CD8-positive, alpha-beta memory T cell (primary cell): ENCODE data around the gene ZNF652. TPM values are rescaled to one million over a fixed set of nuclear protein-coding genes. Genes with fewer than 3 reads are reported as not detected.

Experiments
- CTCF ChIA-PET: fragments of 350-600 bp; sonication (Branson Sonifier 250); formaldehyde crosslinking; loops from one replicate; lab custom pipeline; 2021; ENCODE audit warnings: antibody characterized with exemption; lab: Charles Lee
- POLR2A ChIA-PET: fragments of 350-600 bp; sonication (Branson Sonifier 250); formaldehyde crosslinking; loops from one replicate; lab custom pipeline; 2021; ENCODE audit warnings: antibody characterized with exemption; lab: Charles Lee
- DNase-seq, 5 donors: peaks; one replicate each; pipeline versions ENCODE4 v3.0.0 to v3.0.0-alpha.2; 2020 to 2022; ENCODE audit warnings: mixed read lengths in 1 of 5
- H3K27ac ChIP-seq: one replicate; pipeline ENCODE4 v1.7.0; 2013; ENCODE audit warnings: low read depth, mild to moderate bottlenecking, low read length, moderate library complexity
- H3K27me3 ChIP-seq: 2 replicates; pipeline ENCODE4 v1.7.0; 2013; ENCODE audit warnings: low read length, mild to moderate bottlenecking; ENCODE audit not compliant: insufficient read depth, poor library complexity, severe bottlenecking
- H3K36me3 ChIP-seq: 2 replicates; pipeline ENCODE4 v1.7.0; 2013; ENCODE audit warnings: mild to moderate bottlenecking, low read length, moderate library complexity; ENCODE audit not compliant: insufficient read depth
- H3K4me1 ChIP-seq: 2 replicates; pipeline ENCODE4 v1.7.0; 2013; ENCODE audit warnings: mild to moderate bottlenecking, low read length, moderate library complexity; ENCODE audit not compliant: insufficient read depth
- H3K4me3 ChIP-seq: 2 replicates; pipeline ENCODE4 v1.7.0; 2013; ENCODE audit warnings: mild to moderate bottlenecking, low read length
- H3K9me3 ChIP-seq: 2 replicates; pipeline ENCODE4 v1.7.0; 2013; ENCODE audit warnings: mild to moderate bottlenecking, low read length
- H3K27ac Mint-ChIP-seq, 8 donors: one replicate each; pipeline ENCODE4 v1.8.0; 2020 to 2021; ENCODE audit warnings: mixed read lengths in 8 of 8, mild to moderate bottlenecking in 6 of 8, inconsistent platforms in 3 of 8, moderate library complexity in 3 of 8
- H3K27me3 Mint-ChIP-seq, 2 donors: one replicate each; pipeline ENCODE4 v1.8.0; 2020 to 2021; ENCODE audit warnings: mixed read lengths in 2 of 2, mild to moderate bottlenecking in 1 of 2, moderate library complexity in 1 of 2
- H3K36me3 Mint-ChIP-seq, 3 donors: one replicate each; pipeline ENCODE4 v1.8.0; 2020 to 2021; ENCODE audit warnings: mixed read lengths in 3 of 3, inconsistent platforms in 1 of 3, mild to moderate bottlenecking in 1 of 3
- H3K4me1 Mint-ChIP-seq, 3 donors: one replicate each; pipeline ENCODE4 v1.8.0; 2020 to 2021; ENCODE audit warnings: mixed read lengths in 3 of 3, inconsistent platforms in 1 of 3, mild to moderate bottlenecking in 1 of 3
- H3K4me3 Mint-ChIP-seq, 7 donors: one replicate each; pipeline ENCODE4 v1.8.0; 2020 to 2021; ENCODE audit warnings: mixed read lengths in 7 of 7, mild to moderate bottlenecking in 6 of 7, moderate library complexity in 4 of 7, inconsistent platforms in 2 of 7
- H3K9me3 Mint-ChIP-seq, 5 donors: one replicate each; pipeline ENCODE4 v1.8.0; 2020 to 2022; ENCODE audit warnings: mixed read lengths in 5 of 5, mild to moderate bottlenecking in 3 of 5, moderate library complexity in 2 of 5, inconsistent platforms in 1 of 5
- polyA plus RNA-seq: library from polyadenylated mRNA; unstranded; fragments of 300-500 nt; fragmentation: Illumina TruSeq; gene quantifications from one replicate; pipeline ENCODE4 v1.2.3, GENCODE V29; 2021
- total RNA-seq, 2 experiments: library from RNA; stranded (reverse); gene quantifications; one replicate each; pipeline ENCODE4 v1.2.3, GENCODE V29; 2021

The ZNF652 gene
- total and polyA plus RNA-seq, 3 experiments from 2014 or later, result 11.5 to 27.7 (median 11.9) TPM

DNA sequence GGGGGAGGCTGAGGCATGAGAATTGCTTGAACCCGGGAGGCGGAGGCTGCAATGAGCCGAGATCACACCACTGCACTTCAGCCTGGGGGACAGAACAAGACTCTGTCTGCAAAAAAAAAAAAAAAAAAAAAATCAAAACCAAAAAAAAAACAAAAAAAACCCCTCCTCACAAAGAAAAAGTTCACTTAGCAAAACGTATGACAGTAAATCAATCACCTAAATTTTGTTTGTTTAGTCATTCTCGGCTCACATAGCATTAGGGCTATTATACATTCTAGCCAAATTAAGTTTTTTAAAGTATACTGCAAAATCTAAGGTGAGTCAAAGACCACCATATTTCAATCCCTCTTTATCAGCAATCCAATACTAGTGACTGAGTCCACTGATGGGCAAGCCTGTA is 5.7 kb downstream of the ZNF652 start:
- Mint-ChIP-seq H3K4me1 (peaks cover 60 to 79% (median 73%) of the 10 kb centered on the region in 3 donors), H3K9me3 (no peaks in the 10 kb centered on the region)
- H3K4me1 ChIP-seq, result peaks cover 59% of the 10 kb centered on the region

DNA sequence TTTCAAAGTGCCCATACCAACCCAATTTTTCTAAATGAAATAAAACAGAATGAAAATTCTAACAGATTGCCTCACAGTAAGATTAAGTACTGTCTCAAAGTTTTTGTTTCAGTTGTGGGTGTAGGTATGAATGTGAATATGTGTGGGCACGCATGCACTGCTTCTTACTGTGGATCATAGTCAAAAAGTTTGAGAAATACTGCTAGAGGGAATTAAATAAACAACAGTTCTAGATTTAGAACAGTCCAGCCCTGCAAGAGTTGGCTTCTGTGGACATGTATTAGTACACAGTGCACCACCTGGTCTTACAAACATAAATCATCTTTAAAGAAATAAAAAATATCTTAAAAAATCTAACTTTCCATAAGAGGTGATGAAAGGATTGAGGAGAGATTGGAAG is 8.4 kb downstream of the ZNF652 start:
- Histone ChIP-seq H3K36me3 (no peaks in the 10 kb centered on the region), H3K27me3 (no peaks in the 10 kb centered on the region), H3K4me3 (no peak overlapping the region), H3K27ac (no peak overlapping the region), H3K9me3 (no peaks in the 10 kb centered on the region), H3K4me1 (peaks cover 48% of the 10 kb centered on the region)
- Mint-ChIP-seq H3K36me3 (peaks cover 0 to 6% (median 0%) of the 10 kb centered on the region in 3 donors), H3K4me1 (peaks cover 48 to 69% (median 59%) of the 10 kb centered on the region in 3 donors), H3K9me3 (no peaks in the 10 kb centered on the region), H3K27ac (peak overlapping the region; percentile 70 to 93 (median 85)), H3K4me3 (peak overlapping the region; percentile 10 to 76 (median 56)), H3K27me3 (no peaks in the 10 kb centered on the region)
- ChIA-PET CTCF (no interaction called here), POLR2A (no interaction called here)
- DNase-seq, result no peak

More for the DNA sequence above, 5.7 kb downstream of the ZNF652 start:
- peak overlapping the region in 7 of 8 donors; percentile 25 to 94 (median 74) for H3K27ac Mint-ChIP-seq
- H3K27me3 ChIP-seq, result no peaks in the 10 kb centered on the region
- H3K9me3 ChIP-seq, result no peaks in the 10 kb centered on the region
- H3K4me3 Mint-ChIP-seq, result peak overlapping the region in 5 of 7 donors; percentile 2 to 46 (median 41)
- no peak overlapping the region for H3K27ac ChIP-seq
- ChIA-PET POLR2A (no interaction called here), CTCF (interaction anchor here (1.6 to 3.9 kb wide), 2 partner anchors 15 to 32 kb away, joined by 3 to 24 read pairs; no protein-coding TSS in a partner anchor)
- no peak for DNase-seq
- H3K36me3 Mint-ChIP-seq, result peaks cover 0 to 9% (median 0%) of the 10 kb centered on the region in 3 donors
- no peak overlapping the region for H3K4me3 ChIP-seq
- H3K36me3 ChIP-seq, result no peaks in the 10 kb centered on the region
- peaks cover 0 to 1% of the 10 kb centered on the region in 2 donors for H3K27me3 Mint-ChIP-seq

DNA sequence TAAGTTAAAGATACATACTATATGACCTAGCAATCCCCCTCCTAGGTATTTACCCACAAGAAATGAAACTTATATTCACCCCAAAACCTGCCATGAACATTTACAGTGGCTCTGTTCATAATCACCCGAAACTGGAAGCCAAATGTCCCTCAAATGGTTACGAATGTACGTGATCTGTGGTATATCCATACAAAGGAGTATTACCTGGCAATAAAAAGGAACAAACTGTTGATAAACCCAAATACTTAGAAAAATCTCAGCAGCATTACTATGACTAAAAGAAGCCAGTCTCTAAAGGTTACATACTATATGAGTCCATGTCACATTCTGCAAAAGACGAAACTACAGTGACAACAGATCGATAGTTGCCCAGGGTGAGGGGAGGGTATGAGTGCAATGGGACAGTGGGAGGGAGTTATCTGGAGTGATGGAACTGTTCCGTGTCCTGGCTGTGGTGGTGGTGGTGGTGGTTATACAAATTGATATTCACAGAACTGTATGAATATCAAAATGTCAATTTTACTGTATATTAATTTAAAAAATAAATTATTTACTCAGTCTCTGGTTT is 9.4 kb downstream of the ZNF652 start:
- H3K27ac ChIP-seq, result no peak overlapping the region
- DNase-seq, result no peak

DNA sequence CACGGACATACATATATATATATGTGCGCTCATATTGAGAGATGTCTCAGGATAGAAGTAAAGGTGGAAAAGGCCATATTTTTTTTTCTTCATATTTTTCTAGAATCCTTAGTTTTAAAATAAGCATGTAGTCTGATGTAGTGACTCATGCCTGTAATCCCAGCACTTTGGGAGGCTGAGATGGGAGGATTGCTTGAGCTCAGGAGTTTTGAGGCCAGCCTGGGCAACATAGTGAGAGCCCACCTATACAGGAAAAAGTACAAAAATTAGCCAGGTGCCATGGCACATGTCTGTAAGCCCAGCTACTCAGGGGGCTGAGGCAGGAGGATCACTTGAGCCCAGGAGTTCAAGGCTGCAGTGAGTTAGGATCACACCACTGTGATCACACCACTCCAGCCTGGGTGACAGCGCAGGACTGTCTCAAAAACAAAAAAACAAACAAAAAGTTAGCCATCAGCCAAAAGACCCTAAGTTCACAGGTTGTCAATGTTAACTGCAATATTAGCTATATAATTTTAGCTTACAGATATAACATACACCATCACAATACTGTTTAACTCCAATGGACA is 10.4 kb downstream of the ZNF652 start:
- Mint-ChIP-seq H3K4me1 (peaks cover 48 to 72% (median 59%) of the 10 kb centered on the region in 3 donors), H3K4me3 (peak overlapping the region in 1 of 7 donors; percentile 51), H3K9me3 (no peaks in the 10 kb centered on the region), H3K27me3 (no peaks in the 10 kb centered on the region), H3K27ac (peak overlapping the region in 5 of 8 donors; percentile 7 to 76 (median 44)), H3K36me3 (peaks cover 0 to 8% (median 0%) of the 10 kb centered on the region in 3 donors)
- CTCF ChIA-PET, result interaction anchor here (0.6 to 1.1 kb wide), 4 partner anchors 9 to 17 kb away, joined by 3 to 4 read pairs (median 3); no protein-coding TSS in a partner anchor
- no peak overlapping the region for H3K27ac ChIP-seq
- H3K9me3 ChIP-seq, result no peaks in the 10 kb centered on the region
- no peak overlapping the region for H3K4me3 ChIP-seq
- H3K27me3 ChIP-seq, result no peaks in the 10 kb centered on the region
- POLR2A ChIA-PET, result interaction anchor here (0.6 to 0.8 kb wide), 2 partner anchors 9 to 17 kb away, joined by 3 read pairs; no protein-coding TSS in a partner anchor
- DNase-seq, result no peak
- H3K4me1 ChIP-seq, result peaks cover 47% of the 10 kb centered on the region
- no peaks in the 10 kb centered on the region for H3K36me3 ChIP-seq

More for the DNA sequence above, 9.4 kb downstream of the ZNF652 start:
- peak overlapping the region in 5 of 7 donors; percentile 18 to 72 (median 33) for H3K4me3 Mint-ChIP-seq
- ChIA-PET POLR2A (interaction anchor here (0.7 to 0.8 kb wide), 3 partner anchors 10 to 16 kb away, joined by 3 to 5 read pairs (median 3); no protein-coding TSS in a partner anchor), CTCF (interaction anchor here (0.6 kb wide), 1 partner anchor 15 kb away, joined by 3 read pairs; no protein-coding TSS in a partner anchor)
- peak overlapping the region; percentile 45 to 98 (median 86) for H3K27ac Mint-ChIP-seq
- H3K9me3 Mint-ChIP-seq, result no peaks in the 10 kb centered on the region
- peaks cover 46 to 69% (median 59%) of the 10 kb centered on the region in 3 donors for H3K4me1 Mint-ChIP-seq
- Histone ChIP-seq H3K27me3 (no peaks in the 10 kb centered on the region), H3K36me3 (no peaks in the 10 kb centered on the region), H3K4me3 (no peak overlapping the region), H3K4me1 (peaks cover 47% of the 10 kb centered on the region), H3K9me3 (no peaks in the 10 kb centered on the region)
- no peaks in the 10 kb centered on the region for H3K27me3 Mint-ChIP-seq
- peaks cover 0 to 8% (median 0%) of the 10 kb centered on the region in 3 donors for H3K36me3 Mint-ChIP-seq

DNA sequence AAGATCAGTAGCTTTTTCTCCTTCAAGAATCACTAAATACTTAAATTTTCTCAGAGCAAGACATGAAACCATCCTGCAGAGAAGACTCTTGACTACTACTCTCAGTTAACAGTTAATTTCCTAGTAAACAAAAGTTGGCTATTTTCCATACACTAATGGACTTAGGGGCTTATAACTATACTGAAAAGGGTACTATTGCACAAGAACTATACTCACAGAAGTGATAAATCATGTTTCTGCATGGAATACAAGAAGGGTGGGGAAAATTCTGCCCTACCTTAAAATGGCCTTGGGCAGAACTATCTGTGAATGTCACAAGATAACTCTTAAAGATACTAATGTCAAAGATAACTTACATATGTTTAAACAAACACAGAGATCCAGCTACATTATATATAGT is 12.5 kb downstream of the ZNF652 start:
- Histone ChIP-seq H3K4me3 (no peak overlapping the region), H3K36me3 (no peaks in the 10 kb centered on the region), H3K27me3 (no peaks in the 10 kb centered on the region), H3K9me3 (no peaks in the 10 kb centered on the region), H3K27ac (no peak overlapping the region), H3K4me1 (peaks cover 46% of the 10 kb centered on the region)
- peaks cover 0 to 8% (median 0%) of the 10 kb centered on the region in 3 donors for H3K36me3 Mint-ChIP-seq
- DNase-seq, result no peak
- no peaks in the 10 kb centered on the region for H3K27me3 Mint-ChIP-seq
- no peaks in the 10 kb centered on the region for H3K9me3 Mint-ChIP-seq
- POLR2A ChIA-PET, result no interaction called here
- CTCF ChIA-PET, result interaction anchor here (0.7 kb wide), 1 partner anchor 11 kb away, joined by 3 read pairs; no protein-coding TSS in a partner anchor
- H3K4me3 Mint-ChIP-seq, result peak overlapping the region in 1 of 7 donors; percentile 16
- H3K27ac Mint-ChIP-seq, result peak overlapping the region in 4 of 8 donors; percentile 29 to 65 (median 46)
- H3K4me1 Mint-ChIP-seq, result peaks cover 50 to 75% (median 63%) of the 10 kb centered on the region in 3 donors

DNA sequence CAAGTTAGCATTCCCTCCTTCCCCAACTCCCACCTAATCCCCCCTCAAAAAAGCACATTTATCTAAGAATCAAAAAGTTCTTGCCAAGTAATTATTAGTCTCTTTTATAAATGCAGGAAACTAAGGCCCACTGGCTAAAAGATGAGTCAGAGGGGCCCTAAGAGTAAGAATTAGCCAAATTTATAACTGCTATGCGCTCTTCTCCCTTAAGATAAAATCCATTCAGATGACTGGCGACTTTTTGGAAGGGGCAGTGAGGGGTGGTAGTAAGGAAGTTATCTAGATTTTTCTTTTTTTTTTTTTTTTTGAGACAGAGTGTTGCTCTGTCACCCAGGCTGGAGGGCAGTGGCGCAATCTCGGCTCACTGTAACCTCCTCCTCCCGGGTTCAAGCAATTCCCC is 17.1 kb downstream of the ZNF652 start:
- H3K4me1 Mint-ChIP-seq, result peaks cover 59 to 86% (median 82%) of the 10 kb centered on the region in 3 donors
- POLR2A ChIA-PET, result interaction anchor here (0.7 kb wide), 1 partner anchor 46 kb away, joined by 3 read pairs; no protein-coding TSS in a partner anchor
- H3K27ac Mint-ChIP-seq, result peak overlapping the region in 4 of 8 donors; percentile 17 to 54 (median 38)
- Histone ChIP-seq H3K4me1 (peaks cover 63% of the 10 kb centered on the region), H3K27ac (no peak overlapping the region), H3K27me3 (no peaks in the 10 kb centered on the region), H3K36me3 (no peaks in the 10 kb centered on the region), H3K4me3 (no peak overlapping the region), H3K9me3 (no peaks in the 10 kb centered on the region)
- H3K36me3 Mint-ChIP-seq, result peaks cover 0 to 8% (median 0%) of the 10 kb centered on the region in 3 donors
- DNase-seq, result no peak
- peak overlapping the region in 2 of 7 donors; percentile 34 to 60 for H3K4me3 Mint-ChIP-seq
- H3K9me3 Mint-ChIP-seq, result no peaks in the 10 kb centered on the region
- H3K27me3 Mint-ChIP-seq, result no peaks in the 10 kb centered on the region
- CTCF ChIA-PET, result interaction anchor here (0.9 to 4.3 kb wide), 3 partner anchors 21 to 30 kb away, joined by 3 to 17 read pairs (median 5); no protein-coding TSS in a partner anchor

DNA sequence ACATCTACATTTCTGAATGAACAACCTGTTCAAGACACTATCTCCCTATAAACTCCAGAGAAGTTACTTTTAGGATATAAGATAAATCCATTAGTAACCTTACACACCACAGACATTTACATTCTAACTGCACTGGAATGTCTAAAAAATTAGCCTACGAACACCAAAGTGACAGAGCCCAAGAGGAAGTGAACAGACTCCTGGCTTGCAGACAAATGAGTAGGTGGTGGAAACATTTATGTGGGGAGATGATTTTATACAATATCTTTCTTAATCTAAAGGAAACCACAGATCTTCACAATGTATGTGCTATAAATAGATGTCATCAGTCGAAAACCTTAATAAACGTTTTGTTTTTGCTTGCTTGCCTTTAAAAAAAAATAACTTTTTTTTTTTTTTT is 18.8 kb downstream of the ZNF652 start:
- Mint-ChIP-seq H3K27me3 (no peaks in the 10 kb centered on the region), H3K9me3 (no peaks in the 10 kb centered on the region), H3K36me3 (peaks cover 0 to 8% (median 0%) of the 10 kb centered on the region in 3 donors), H3K4me1 (peaks cover 60 to 87% (median 84%) of the 10 kb centered on the region in 3 donors), H3K4me3 (peak overlapping the region; percentile 54 to 91 (median 73)), H3K27ac (peak overlapping the region; percentile 67 to 99 (median 78))
- POLR2A ChIA-PET, result interaction anchor here (0.6 to 2.3 kb wide), 5 partner anchors 9 to 23 kb away, joined by 3 to 18 read pairs (median 6); no protein-coding TSS in a partner anchor
- Histone ChIP-seq H3K9me3 (no peaks in the 10 kb centered on the region), H3K36me3 (no peaks in the 10 kb centered on the region), H3K27me3 (no peaks in the 10 kb centered on the region), H3K4me1 (peaks cover 70% of the 10 kb centered on the region), H3K4me3 (peak overlapping the region; percentile 50), H3K27ac (no peak overlapping the region)
- CTCF ChIA-PET, result interaction anchor here (0.7 to 4.3 kb wide), 4 partner anchors 8 to 27 kb away, joined by 3 to 24 read pairs (median 16); no protein-coding TSS in a partner anchor
- peak in 1 of 5 donors; percentile 22 for DNase-seq
